Measurements from ENCODE around the gene ATRAID.

DNA sequence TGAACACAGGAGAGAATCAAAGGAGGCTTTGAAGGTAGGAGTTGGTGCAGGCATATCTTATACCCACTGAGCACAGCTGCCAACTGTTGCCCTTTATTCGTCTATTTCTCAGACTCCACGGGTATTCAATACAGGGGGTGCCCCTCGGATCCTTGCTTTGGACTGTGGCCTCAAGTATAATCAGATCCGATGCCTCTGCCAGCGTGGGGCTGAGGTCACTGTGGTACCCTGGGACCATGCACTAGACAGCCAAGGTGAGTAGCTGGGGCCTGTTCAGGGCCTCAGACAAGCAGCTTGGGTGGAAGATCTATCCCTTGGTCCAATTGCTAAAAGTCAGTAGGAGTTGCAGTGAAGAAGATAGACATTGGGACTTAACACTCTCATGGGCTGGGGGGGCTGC, 10.6 kb downstream of the ATRAID start:
- TF ChIP-seq, protein P1, sequence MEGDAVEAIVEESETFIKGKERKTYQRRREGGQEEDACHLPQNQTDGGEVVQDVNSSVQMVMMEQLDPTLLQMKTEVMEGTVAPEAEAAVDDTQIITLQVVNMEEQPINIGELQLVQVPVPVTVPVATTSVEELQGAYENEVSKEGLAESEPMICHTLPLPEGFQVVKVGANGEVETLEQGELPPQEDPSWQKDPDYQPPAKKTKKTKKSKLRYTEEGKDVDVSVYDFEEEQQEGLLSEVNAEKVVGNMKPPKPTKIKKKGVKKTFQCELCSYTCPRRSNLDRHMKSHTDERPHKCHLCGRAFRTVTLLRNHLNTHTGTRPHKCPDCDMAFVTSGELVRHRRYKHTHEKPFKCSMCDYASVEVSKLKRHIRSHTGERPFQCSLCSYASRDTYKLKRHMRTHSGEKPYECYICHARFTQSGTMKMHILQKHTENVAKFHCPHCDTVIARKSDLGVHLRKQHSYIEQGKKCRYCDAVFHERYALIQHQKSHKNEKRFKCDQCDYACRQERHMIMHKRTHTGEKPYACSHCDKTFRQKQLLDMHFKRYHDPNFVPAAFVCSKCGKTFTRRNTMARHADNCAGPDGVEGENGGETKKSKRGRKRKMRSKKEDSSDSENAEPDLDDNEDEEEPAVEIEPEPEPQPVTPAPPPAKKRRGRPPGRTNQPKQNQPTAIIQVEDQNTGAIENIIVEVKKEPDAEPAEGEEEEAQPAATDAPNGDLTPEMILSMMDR (IDR thresholded peaks at IDR 0.05; ENCODE audit: low read length) = no peak
- no peak for TF ChIP-seq EZH2phosphoT487 (IDR thresholded peaks at IDR 0.05; ENCODE audit: low read length)
